Natural killer cell (primary cell): ENCODE results near the gene AEBP1. TPM values are rescaled to one million over a fixed set of nuclear protein-coding genes. Genes with fewer than 3 reads are reported as not detected.

Experiments
- ATAC-seq, 3 donors: fragments of 150-1000 bp in 2 of 3; fragments of 200-7000 bp in 1 of 3; cut with Tn5 transposase; 1 replicate in 1 of 3; 2 replicates in 2 of 3; pipeline ENCODE4 v1.10.0; 2021; ENCODE audit warnings: mild to moderate bottlenecking in 2 of 3, moderate library complexity in 2 of 3
- DNase-seq, 2 donors: peaks; one replicate each; pipeline versions ENCODE4 v3.0.0 to v3.0.0-alpha.2; 2013 to 2021; ENCODE audit warnings: mixed read lengths in 1 of 2
- H3K27ac ChIP-seq: one replicate; pipeline ENCODE4 v1.5.1; 2013; ENCODE audit warnings: mild to moderate bottlenecking, low read length
- H3K27me3 ChIP-seq: one replicate; pipeline ENCODE4 v1.6.1; 2013; ENCODE audit warnings: low read length; ENCODE audit not compliant: control insufficient read depth, insufficient read depth
- H3K36me3 ChIP-seq: one replicate; pipeline ENCODE4 v1.6.1; 2013; ENCODE audit warnings: low read length; ENCODE audit not compliant: control insufficient read depth, insufficient read depth
- H3K4me1 ChIP-seq: one replicate; pipeline ENCODE4 v1.6.1; 2013; ENCODE audit warnings: low read length; ENCODE audit not compliant: control insufficient read depth, insufficient read depth
- H3K4me3 ChIP-seq: one replicate; pipeline ENCODE4 v1.5.1; 2013; ENCODE audit warnings: low read length
- H3K9me3 ChIP-seq: one replicate; pipeline ENCODE4 v1.6.1; 2013; ENCODE audit warnings: low read length; ENCODE audit not compliant: control insufficient read depth, insufficient read depth
- H3K27ac Mint-ChIP-seq, 2 donors: one replicate each; pipeline ENCODE4 v1.8.0; 2022; ENCODE audit warnings: mild to moderate bottlenecking in 2 of 2, mixed read lengths in 2 of 2, moderate library complexity in 1 of 2
- H3K27me3 Mint-ChIP-seq, 2 donors: one replicate each; pipeline ENCODE4 v1.8.0; 2022; ENCODE audit warnings: low read depth in 2 of 2, mixed read lengths in 2 of 2
- H3K36me3 Mint-ChIP-seq: one replicate; pipeline ENCODE4 v1.8.0; 2022; ENCODE audit warnings: mixed read lengths
- H3K4me1 Mint-ChIP-seq, 2 donors: one replicate each; pipeline ENCODE4 v1.8.0; 2022; ENCODE audit warnings: mixed read lengths in 2 of 2
- H3K4me3 Mint-ChIP-seq: one replicate; pipeline ENCODE4 v1.8.0; 2022; ENCODE audit warnings: mild to moderate bottlenecking, moderate library complexity, mixed read lengths
- H3K9me3 Mint-ChIP-seq, 2 donors: one replicate each; pipeline ENCODE4 v1.8.0; 2022; ENCODE audit warnings: mixed read lengths in 2 of 2
- CTCF ChIP-seq: fragments of 200-600 bp; IDR thresholded peaks from one replicate; pipeline ENCODE4 v1.8.0; 2022; ENCODE audit warnings: antibody characterized with exemption
- WGBS: methylation state at CpG from one replicate; pipeline ENCODE4 v1.1.7; 2013; ENCODE audit warnings: missing lambda C conversion rate; ENCODE audit not compliant: insufficient coverage; 5-methylcytosine and 5-hydroxymethylcytosine counted together
- intact Hi-C: fragments of 100-400 bp; cut with micrococcal nuclease; formaldehyde crosslinking; loops from one replicate; pipeline ENCODE4 v1.14.2; 2022
- total RNA-seq, 4 donors: library from RNA; stranded (reverse); fragments of 120-200 nt in 1 of 4; gene quantifications; one replicate each; pipeline versions ENCODE4 v1.2.3 to v1.2.4, GENCODE V29; 2013 to 2022

Gene AEBP1
- total RNA-seq, 3 donors from 2014 or later (not counting 1 experiment from before 2014, with no cell fraction given) = 3.3 to 9.0 (median 6.4) TPM

- no peaks in the 10 kb centered on the region for H3K9me3 ChIP-seq
- no peaks in the 10 kb centered on the region for H3K27me3 Mint-ChIP-seq
- peaks cover 51% of the 10 kb centered on the region for H3K36me3 ChIP-seq
- peaks cover 65% of the 10 kb centered on the region for H3K4me1 ChIP-seq
- no peak overlapping the region for H3K4me3 ChIP-seq
- H3K27ac ChIP-seq = peak overlapping the region; percentile 13
- peak overlapping the region; percentile 90 to 94 for H3K27ac Mint-ChIP-seq
- H3K27me3 ChIP-seq = no peaks in the 10 kb centered on the region
- no peak for ATAC-seq
- 91% methylated on average over 6 of the region's 8 CpGs for WGBS
- H3K4me1 Mint-ChIP-seq = peaks cover 40 to 51% of the 10 kb centered on the region in 2 donors
- H3K4me3 Mint-ChIP-seq = no peak overlapping the region
- no peaks in the 10 kb centered on the region for H3K9me3 Mint-ChIP-seq
- intact Hi-C loops = no loop called here
- no peak for TF ChIP-seq CTCF
- H3K36me3 Mint-ChIP-seq = peaks cover 9% of the 10 kb centered on the region
- DNase-seq = no peak
Observed at GRCh38 chr7:44078521-44078920, 25.6 kb upstream of the AEBP1 start.

GRCh38 chr7:44079331-44080021 lies 24.7 kb upstream of the AEBP1 start:
- H3K4me3 ChIP-seq = no peak overlapping the region
- H3K27me3 ChIP-seq = no peaks in the 10 kb centered on the region
- Mint-ChIP-seq H3K4me1 (peaks cover 40 to 46% of the 10 kb centered on the region in 2 donors), H3K4me3 (no peak overlapping the region), H3K36me3 (peaks cover 9% of the 10 kb centered on the region), H3K9me3 (no peaks in the 10 kb centered on the region), H3K27ac (peak overlapping the region in 1 of 2 donors; percentile 93), H3K27me3 (no peaks in the 10 kb centered on the region)
- intact Hi-C loops = loop anchor here (5.0 kb wide), 3 partner anchors 32 to 1033 kb away; partner anchors contain the start of genes TBRG4 and YKT6
- ATAC-seq (no peak), DNase-seq (no peak)
- H3K27ac ChIP-seq = no peak overlapping the region
- peaks cover 48% of the 10 kb centered on the region for H3K36me3 ChIP-seq
- WGBS = 88% methylated on average over 11 of the region's 11 CpGs
- no peaks in the 10 kb centered on the region for H3K9me3 ChIP-seq
- TF ChIP-seq CTCF = no peak
- H3K4me1 ChIP-seq = peaks cover 56% of the 10 kb centered on the region

GRCh38 chr7:44080118-44080517 lies 24.0 kb upstream of the AEBP1 start:
- H3K4me3 Mint-ChIP-seq = no peak overlapping the region
- H3K9me3 Mint-ChIP-seq = no peaks in the 10 kb centered on the region
- H3K4me3 ChIP-seq = no peak overlapping the region
- H3K27me3 Mint-ChIP-seq = no peaks in the 10 kb centered on the region
- TF ChIP-seq CTCF = no peak
- peak overlapping the region; percentile 93 for H3K27ac Mint-ChIP-seq
- H3K27me3 ChIP-seq = no peaks in the 10 kb centered on the region
- peaks cover 36 to 40% of the 10 kb centered on the region in 2 donors for H3K4me1 Mint-ChIP-seq
- peaks cover 49% of the 10 kb centered on the region for H3K4me1 ChIP-seq
- peaks cover 47% of the 10 kb centered on the region for H3K36me3 ChIP-seq
- 98% methylated on average over 5 of the region's 5 CpGs for WGBS
- no peak for DNase-seq
- no peak overlapping the region for H3K27ac ChIP-seq
- no peaks in the 10 kb centered on the region for H3K9me3 ChIP-seq
- intact Hi-C loops = loop anchor here (5.0 kb wide), 3 partner anchors 33 to 1032 kb away; partner anchors contain the start of genes TBRG4 and YKT6
- H3K36me3 Mint-ChIP-seq = peaks cover 9% of the 10 kb centered on the region
- no peak for ATAC-seq
